Left renal cortex interstitium (tissue), 4 donors: ENCODE results near the gene ATP10A. TPM values are rescaled to one million over a fixed set of nuclear protein-coding genes. Genes with fewer than 3 reads are reported as not detected.
"Not testable (repeated sequence)": the region's sequence is repeated elsewhere in the genome, so short reads cannot be mapped to it uniquely, and the experiment has no call there.

Source experiments
- DNase-seq, 4 donors: peaks; one replicate each; pipeline ENCODE4 v3.0.0-alpha.2; 2013; ENCODE audit warnings: low read depth in 4 of 4, low spot score in 2 of 4, missing footprints in 1 of 4
- polyA plus RNA-seq, 4 donors: library from polyadenylated mRNA; unstranded; fragments of 120-200 nt; gene quantifications; one replicate each; pipeline ENCODE4 v1.2.1, GENCODE V29; 2013; ENCODE audit not compliant: insufficient read length in 4 of 4

Gene ATP10A
- polyA plus RNA-seq, 4 donors: 3.0 to 5.2 (median 3.9) TPM

DNA sequence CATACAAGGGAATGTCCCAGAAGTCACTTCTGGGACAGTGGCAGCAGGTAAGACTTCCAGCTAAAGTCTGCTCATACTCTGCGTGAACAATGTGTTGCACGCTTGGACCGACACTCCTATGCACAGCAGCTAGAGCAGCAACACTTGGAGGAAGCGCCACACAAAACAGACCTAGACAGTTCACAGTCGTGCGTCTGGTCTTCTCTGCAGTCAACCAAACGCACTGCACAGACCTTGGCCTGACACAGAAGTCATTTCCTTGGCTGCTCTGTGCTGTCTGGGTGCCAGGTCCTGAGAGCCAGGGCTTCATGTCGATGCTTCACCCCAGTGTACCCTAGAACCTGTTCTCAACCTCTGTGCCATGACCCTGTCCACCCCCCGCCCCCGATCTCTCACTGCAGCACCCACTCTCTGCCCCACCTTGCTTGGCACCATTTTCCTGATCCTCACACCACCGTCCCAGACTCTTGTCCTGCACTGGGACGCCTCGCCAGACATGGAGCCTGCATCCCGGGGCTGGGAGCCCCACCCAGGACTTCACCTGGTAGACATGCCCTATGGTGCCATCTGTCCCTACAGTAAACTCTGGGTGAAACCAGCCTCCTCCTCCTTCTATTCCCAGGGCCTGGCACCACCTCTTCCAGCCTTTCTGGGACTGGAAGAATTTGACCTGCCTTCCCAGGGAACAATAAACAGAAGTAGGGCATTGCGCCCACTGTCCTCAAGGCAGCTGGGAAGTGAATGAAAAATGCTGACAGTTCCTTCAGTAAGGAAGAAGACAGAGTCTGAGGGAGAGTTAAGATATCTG lies 3.1 kb downstream of the ATP10A start:
- DNase-seq: no peak

DNA sequence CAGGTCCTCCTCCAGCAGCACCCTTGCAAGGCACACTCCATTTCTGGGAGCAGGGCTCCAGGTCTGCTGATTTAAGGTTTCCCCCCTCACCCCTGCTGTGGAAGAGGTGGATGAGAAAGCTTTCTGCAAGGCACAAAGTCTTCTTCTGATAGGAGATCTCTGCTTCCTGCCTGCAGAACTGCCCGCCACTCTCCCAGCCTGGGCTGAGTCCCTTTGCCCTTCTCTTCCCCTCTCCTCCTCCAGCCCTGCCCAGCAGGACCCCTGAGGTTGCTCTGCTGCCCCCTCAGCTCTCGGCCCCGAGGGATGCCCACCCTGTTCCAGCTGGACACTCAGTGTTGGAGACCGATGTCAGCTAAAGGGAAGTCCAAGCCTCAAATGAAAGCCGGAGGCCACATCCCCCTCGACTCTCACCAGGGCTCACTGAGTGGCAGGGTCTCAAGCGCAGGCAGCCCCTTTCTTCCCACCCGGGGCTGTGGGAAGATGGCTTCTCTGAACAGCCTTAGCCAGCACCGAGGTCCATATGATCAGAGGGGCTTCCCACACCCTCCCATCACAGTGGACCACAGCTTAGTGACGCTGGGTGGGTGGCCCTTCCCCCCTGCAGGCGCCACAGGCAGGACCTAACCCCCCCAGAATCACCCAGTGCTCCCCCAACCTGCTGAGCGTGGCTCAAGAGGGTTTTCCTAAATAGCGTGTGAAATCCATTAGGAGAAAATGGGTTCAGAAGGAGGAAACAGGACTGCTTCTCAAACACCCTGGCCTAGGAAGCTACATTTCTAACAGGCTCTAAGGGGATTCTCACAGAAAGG lies 4.0 kb downstream of the ATP10A start:
- DNase-seq: no peak

DNA sequence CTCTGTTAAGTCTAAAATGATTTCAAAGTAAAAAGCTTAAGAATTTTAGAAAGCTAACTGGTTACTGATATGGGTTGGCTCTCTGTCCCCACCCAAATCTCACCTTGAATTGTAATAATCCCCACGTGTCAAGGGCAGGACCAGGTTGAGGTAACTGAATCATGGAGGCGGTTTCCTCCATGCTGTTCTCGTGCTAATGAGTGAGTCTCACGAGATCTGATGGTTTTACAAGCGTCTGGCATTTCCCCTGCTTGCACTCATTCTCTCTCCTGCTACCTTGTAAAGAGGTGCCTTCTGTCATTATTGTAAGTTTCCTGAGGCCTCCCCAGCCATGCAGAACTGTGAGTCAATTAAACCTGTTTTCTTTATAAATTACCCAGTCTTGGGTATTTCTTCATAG lies 7.1 kb downstream of the ATP10A start:
- not testable (repeated sequence) for DNase-seq

DNA sequence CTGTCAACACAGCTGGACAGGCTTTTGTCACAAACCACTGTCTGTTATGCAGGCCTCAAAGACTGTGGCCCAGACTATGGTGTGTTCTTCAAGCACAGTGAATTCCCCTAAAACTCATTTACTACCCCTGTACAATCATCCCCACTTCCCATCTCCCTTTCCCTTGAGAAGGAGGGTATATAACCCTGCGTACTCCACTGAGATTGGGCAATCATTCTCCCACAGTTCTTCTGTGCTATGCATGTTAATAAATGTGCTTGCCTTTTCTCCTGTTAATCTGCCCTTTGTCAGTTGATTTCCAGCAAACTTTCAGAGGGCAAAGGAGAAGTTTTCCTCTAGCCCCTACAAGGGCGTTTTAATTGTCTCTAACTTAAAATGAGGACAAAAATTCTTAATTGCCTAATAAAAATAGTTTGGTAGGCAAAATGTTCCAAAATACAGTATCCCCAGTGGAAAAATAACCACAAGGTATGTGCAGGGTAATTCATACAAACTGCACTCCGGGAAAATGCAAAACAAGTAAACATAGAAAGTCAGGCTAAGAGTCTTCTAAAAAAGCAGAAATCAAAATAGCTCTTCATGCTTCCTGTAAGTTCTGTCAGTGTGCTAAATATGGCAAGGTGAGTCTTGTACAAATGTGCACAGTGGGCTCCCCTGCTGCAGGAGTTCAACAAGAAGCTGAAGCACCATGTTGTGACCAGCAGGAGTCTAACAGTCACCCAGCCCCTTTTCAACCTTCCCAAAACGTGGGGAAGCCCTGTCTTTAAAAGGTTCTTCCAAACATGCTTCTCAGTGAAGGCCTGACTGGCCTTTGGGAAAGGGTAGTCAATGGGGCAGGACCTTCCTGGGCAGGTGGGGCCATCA lies 10.2 kb downstream of the ATP10A start:
- DNase-seq: no peak

DNA sequence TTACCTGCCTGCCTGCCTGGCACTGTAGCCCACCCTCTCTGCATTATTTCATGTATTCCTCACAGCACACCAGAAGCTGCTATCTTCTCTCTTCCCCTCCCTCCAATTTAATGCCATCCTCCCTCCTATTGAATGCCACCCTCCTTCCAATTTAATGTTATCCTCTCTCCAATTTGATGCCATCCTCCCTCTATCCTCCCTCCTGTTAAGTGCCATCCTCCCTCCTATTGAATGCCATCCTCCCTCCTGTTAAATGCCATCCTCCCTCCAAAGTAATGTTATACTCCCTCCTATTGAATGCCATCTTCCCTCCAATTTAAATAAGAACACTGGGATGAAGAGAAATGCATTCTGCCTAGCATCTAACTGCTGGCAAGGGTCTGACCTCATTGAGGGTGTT lies 11.1 kb downstream of the ATP10A start:
- no peak for DNase-seq

DNA sequence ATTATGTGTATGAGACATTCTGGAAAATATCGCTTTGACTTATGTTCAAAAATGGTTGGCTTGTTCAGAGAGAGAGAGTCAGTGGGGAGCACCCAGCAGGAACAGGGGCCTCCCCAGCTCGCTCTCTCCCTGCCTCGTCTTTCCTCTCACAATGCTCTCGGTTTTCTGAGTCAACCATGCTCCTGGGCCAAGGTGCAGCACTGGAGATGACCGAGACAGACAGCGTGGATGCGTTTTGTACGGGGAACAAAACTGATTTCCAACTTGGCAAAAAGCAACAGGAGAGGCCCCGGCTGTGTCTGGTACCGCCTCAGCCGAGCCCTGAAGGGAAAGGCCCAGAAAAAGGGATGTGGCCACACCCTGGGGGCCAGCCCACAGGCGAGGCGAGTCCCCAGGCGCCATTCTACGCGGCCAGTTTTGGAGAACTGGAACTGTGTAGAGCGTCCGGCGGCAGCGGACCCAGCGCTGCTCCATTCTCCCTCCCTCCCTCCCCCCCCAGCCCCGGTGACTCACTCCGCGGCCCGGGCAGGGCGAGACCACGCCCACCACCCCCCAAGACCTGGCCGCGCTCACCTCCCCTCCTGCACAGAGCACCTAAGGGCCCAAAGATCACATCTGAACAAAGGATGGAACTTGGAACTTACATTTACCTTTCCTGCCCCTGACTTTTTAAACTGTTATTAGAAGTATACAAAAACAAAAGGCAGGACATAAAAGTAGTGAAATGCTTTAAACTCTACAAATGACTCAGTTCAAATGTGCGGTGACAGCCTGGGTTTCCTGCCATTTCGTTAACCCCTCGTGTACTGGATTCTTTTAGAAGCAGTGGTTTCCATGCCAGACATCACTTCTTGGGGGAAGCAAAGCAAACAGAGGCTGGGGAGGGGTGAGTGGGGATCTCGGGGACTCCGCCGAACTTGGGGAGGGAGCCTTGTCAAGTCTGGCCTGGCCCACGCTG lies 12.7 kb downstream of the ATP10A start:
- no peak for DNase-seq

DNA sequence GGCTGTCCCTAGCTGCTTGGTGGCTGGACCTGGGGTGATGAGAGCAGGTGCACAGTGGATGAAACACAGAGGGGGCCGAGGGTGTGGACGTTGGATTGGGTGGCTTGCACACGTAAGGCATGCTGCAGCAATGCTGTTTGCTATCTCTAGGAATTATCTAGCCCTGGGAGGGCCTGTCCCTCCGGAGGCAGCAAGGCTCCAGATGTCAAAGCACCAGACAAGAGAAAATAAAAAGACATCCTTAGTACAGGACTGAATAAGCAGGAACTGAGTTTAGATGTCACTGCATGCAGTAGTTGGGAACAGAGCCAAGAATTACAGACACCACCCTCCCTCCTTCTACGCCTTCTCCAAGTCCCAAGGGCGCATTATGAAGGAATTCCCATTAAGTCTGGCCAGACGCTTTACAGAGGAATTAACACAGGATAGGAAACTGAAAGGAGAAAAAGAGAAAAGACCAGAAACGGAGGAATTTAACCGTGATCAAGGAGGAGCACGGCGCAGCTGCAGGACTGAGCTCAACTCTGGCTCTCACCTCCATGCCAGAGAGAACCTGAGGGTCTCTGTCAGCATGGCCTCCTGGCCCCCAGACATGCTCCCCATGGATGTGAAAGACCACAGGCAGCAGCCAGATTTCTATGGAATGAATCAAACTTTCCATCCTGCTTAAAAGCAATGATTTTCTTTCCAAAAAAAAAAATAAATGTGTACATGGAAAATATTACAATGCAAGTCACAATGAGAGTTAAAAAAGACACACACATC lies 13.8 kb downstream of the ATP10A start:
- no peak for DNase-seq

DNA sequence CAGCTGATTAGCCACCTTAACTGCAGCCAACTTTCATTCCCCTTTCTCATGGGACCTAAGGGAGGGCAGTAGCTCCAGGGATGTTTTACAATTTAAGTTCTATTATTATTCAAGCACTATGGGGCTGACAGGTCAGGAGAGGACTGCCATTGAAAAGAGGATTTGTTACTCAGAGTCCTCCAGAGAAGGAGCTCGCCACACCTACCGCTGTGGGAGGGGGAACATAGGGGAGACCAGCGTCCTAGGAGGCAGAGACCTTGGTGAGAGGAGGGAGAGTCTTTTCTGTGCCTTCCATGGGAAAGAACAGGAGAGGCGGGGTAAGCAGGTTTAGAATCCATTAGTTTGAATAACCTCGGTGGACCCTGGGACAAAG lies 14.4 kb downstream of the ATP10A start:
- no peak for DNase-seq

DNA sequence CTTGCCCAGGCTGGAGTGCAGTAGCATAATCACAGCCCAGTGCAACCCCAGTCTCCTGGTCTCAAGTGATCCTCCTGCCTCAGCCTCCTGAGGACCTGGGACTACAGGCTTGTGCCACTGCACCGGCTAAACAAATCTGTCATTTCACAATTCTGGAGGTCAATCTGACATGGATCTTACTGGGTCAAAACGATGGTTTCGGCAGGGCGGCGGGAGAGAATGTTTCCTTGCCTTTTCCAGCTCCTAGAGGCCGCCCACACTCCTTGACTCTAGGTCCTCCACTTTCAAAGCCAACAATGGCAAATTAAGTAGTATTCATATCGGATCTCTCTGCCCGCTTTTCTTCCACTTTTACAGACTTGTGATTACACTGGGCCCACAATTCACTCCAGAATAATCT lies 14.8 kb downstream of the ATP10A start:
- no peak for DNase-seq

DNA sequence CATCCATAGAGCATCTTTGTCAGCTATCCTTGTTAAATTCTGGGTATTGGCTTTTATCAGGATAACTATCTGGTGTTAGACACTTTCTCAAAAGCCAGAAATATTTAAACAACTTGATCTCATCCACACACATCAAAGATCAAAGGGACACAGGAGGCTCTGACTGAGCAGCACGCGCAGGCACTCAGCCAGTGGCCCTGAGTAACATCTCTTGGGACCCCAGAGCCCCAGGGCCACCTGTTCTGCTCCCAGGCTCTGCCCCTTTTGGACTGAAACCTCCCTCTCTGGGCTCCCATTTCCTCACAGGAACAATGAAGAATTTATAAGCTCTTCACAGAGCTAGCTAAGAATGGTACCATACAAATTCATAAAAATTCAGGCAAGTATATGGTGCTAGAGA lies 16.1 kb downstream of the ATP10A start:
- no peak for DNase-seq

DNA sequence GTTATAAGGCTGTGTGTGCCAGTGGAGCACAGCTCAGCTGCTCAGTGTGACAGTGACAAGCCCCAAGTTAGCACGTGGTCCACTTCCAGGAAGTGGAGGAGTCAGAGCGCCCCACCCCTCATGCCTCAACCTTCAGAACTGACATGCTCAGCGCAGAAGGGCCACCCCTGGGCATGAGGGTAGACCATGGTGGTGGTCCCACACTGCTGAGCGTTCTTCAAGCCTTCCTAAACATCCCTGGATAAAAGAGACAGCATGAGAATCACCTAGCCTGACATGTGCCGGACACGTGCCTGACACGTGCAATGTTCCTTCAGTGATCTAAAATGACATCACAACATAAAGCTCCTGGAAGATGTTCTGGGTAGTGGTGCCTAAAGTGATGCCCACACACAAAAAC lies 16.8 kb downstream of the ATP10A start:
- DNase-seq: no peak

DNA sequence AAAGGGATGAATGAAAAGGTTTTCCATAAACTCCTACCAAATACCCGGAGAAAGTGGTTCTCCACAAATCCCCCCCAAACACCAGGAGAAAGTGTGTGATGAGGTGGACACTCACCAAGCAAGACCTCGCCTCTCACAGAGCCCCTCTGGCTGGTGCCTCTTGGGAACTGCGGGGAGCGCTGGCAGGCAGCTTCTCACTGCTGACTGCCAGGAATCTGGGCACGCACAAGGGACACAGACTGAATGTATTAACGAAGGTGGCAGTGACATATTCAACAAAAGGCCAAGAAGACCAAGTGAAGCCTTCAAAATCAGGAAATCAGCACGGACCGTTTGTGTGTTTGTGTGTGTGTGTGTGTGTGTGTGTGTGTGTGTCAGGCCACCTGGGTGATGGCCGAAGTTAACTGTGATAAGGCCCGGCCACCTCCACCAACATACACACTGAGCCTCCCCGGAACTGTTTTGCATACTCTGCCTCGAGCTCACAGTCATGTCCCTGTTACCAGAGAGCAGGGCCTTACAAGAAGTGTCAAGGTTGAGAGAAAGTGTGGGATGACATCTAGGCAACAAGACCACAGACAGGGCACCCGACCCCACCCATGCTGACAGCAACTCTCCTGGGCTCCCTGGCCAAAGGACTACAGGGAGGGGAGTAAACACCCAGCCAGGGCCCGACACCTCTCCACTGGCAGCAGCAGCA lies 18.0 kb downstream of the ATP10A start:
- no peak for DNase-seq

DNA sequence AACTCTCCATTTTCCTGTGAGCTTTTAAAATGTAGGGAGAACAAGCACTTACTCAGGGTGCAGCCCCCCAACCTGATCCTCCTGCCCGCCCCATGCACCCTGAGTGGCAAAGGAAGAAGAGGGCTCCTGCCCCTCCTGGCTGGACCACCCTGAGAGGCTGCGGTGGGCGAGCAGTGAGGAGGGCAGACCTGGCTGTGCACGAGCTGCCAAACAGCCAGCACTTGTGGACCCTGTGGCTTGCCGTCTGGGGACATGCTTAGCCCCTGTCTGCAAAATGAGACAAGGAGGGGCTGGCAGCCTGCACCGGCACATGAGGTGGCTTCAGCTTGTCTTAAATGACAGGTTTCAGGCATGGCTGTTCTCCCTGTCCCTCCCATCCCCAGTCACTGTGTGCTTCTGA lies 18.6 kb downstream of the ATP10A start:
- DNase-seq: no peak

DNA sequence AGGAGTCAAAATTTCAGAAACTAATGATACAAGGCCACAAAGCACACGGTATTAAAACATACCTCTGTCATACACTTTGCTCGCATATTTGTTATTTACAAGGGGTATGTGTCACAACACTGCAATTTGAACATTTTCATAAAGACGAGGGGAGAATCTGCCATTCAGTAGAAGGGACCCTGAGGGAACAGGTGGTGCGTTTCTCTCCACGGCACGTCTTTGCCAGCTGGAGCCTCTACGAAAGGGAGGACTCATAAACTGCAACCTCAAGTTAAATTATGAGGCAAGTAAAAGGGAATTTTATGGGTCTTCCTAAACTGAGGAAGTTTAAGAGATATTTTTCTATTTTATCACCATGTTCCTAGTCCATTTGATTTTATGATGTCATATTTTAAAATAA lies 19.1 kb downstream of the ATP10A start:
- no peak for DNase-seq

DNA sequence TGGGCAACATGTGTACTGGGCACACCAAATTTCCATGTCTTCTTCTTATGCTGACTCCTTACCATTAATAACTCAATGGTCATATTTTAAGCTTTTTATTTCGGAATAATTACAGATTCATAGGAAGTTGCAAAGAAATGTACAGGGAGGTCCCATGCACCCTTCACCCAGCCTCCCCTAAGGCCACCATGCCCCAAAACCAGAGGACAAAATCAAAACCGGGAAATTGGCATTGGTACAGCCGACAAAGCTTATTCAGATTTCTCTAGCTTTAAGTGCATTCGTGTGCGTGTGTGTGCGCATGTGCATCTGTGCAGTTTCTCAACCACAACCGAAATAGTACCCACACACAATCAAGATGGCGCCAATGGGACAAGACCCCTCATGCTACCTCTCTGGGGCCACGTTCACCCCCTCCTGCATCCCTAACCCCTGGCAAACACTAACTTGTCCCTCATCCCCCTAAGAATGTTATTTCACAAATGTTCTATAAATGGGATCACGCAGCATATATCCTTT lies 23.4 kb downstream of the ATP10A start:
- no peak for DNase-seq

DNA sequence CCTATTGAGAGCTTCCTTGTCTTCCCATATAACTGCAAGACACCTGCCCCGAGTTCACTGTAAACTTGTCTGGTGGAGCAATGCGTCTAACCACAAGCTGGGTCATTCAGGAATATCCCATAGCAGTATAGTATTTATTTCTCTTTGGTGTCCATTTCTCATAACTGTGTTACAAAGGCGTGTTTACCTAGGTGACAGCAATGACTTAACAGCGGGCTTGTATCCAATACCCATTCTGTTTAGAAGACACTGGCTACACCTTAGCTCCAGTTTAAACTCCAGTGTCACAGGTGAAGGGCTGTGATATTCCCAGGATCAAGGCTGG lies 24.3 kb downstream of the ATP10A start:
- no peak for DNase-seq

DNA sequence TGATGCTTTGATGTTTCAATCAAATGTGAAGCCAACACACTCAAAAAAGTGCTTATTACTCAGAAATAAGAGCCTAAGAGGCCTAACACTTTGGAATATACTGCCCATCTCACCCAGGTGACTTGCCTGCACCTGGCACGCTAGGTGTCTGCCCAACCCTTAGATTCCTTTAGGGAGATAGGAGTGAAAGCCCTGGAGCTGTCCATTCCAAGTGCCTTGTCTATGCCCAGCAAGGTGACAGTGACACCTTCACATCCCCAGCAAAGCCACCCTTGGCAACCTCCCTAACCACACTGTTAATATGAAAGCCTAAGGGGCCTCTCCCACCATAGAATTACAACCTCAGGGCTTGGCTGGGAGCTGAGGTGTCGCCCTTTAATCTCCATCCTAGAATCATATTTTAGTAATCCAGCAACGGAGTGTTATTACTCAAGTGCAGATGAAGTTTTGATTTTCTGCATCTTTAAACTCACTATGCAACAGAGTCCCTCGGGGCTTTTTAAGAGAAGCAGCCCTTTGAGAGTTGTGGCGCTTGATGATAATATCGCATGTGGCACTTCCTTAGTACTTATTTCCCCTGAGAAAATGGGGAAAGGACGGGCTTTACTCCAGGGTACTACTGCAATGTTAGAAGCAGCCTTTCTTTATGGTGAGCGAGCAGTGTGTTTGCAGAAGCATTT lies 24.8 kb downstream of the ATP10A start:
- DNase-seq: no peak

DNA sequence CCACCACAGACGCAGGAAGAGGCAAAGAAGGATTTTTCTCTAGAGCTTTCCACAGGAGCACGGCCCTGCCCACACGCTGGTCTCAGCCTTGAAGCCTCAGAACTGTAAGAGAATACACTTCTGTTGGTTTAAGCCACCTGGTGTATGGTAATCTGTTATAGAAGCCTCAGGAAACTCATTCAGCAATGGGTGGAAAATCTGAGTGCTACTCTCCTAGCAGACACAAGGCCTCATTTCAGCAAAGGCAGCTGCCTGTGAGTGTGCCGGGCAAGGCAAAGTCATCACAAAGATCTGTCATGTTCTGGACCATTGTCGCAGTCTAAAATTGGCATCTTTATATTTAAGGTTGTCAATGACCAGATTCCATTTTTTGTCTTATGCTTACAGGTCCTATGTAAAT lies 31.0 kb downstream of the ATP10A start:
- DNase-seq: no peak
